HG03135 (cell line): ENCODE results near the gene RWDD1.
A peak's percentile ranks its signal among the peaks of the same experiment; 100 is the strongest.

Source experiments
- ATAC-seq: cut with Tn5 transposase; IDR thresholded peaks from one replicate; pipeline ENCODE4 v1.9.1; 2021; ENCODE audit warnings: mild to moderate bottlenecking, moderate library complexity; ENCODE audit not compliant: unreplicated experiment

The RWDD1 gene

GRCh38 chr6:116570856-116571682 is at the start of gene RWDD1:
Gene RWDD1, plus strand, starts transcription at chr6:116571504. Its CDS starts 79 bp downstream, at chr6:116571583.
- peak; percentile 97 for ATAC-seq

GRCh38 chr6:116522896-116523295 is 48.4 kb upstream of the RWDD1 start:
- ATAC-seq = no peak

- no peak for ATAC-seq
Measured at GRCh38 chr6:116524236-116524635, 47.1 kb upstream of the RWDD1 start.

GRCh38 chr6:116528133-116528532 is 43.2 kb upstream of the RWDD1 start:
- ATAC-seq = no peak

GRCh38 chr6:116528780-116529179 is 42.5 kb upstream of the RWDD1 start:
- ATAC-seq = no peak

- no peak for ATAC-seq
Measured at GRCh38 chr6:116529466-116530290, 41.6 kb upstream of the RWDD1 start.

- ATAC-seq = no peak
Measured at GRCh38 chr6:116530436-116530835, 40.9 kb upstream of the RWDD1 start.

- peak; percentile 74 for ATAC-seq
Measured at GRCh38 chr6:116531675-116532570, 39.4 kb upstream of the RWDD1 start.

GRCh38 chr6:116533233-116533957 is 37.9 kb upstream of the RWDD1 start:
- ATAC-seq = no peak

- no peak for ATAC-seq
Measured at GRCh38 chr6:116535109-116535508, 36.2 kb upstream of the RWDD1 start.

- ATAC-seq = no peak
Measured at GRCh38 chr6:116536216-116536621, 35.1 kb upstream of the RWDD1 start.

GRCh38 chr6:116542426-116542825 is 28.9 kb upstream of the RWDD1 start:
- no peak for ATAC-seq

GRCh38 chr6:116543149-116543548 is 28.2 kb upstream of the RWDD1 start:
- ATAC-seq = no peak

GRCh38 chr6:116545651-116546050 is 25.7 kb upstream of the RWDD1 start, which contains the start of gene TRAPPC3L:
Gene TRAPPC3L, minus strand, starts transcription at chr6:116545684. Its CDS starts 170 bp downstream, at chr6:116545514.
- no peak for ATAC-seq

GRCh38 chr6:116547358-116547757 is 23.9 kb upstream of the RWDD1 start:
- no peak for ATAC-seq

GRCh38 chr6:116550796-116551195 is 20.5 kb upstream of the RWDD1 start:
- no peak for ATAC-seq

GRCh38 chr6:116553451-116553850 is 17.9 kb upstream of the RWDD1 start, which contains the start of gene CALHM4:
Gene CALHM4, plus strand, starts transcription at chr6:116553751. Its CDS starts 43 bp downstream, at chr6:116553794.
- ATAC-seq = no peak

- ATAC-seq = no peak
Measured at GRCh38 chr6:116556065-116556464, 15.2 kb upstream of the RWDD1 start.

GRCh38 chr6:116556814-116557415 is 14.4 kb upstream of the RWDD1 start:
- no peak for ATAC-seq

GRCh38 chr6:116557893-116558292 is 13.4 kb upstream of the RWDD1 start:
- ATAC-seq = no peak
